DOHH2 (cell line): ENCODE measurements around the gene PHC3.

Experiments used
- H3F3A ChIP-seq: fragments of 200-600 bp; sonication (generic), shearing (Covaris generic); 2 replicates; pipeline ENCODE4 v1.6.0; 2016; ENCODE audit warnings: antibody characterized with exemption, mild to moderate bottlenecking; ENCODE audit not compliant: control insufficient read depth, insufficient read depth
- H3K27ac ChIP-seq: fragments of 200-600 bp; sonication (generic); 2 replicates; pipeline ENCODE4 v1.5.1; 2014; ENCODE audit warnings: low read depth, mild to moderate bottlenecking, low read length, moderate library complexity
- H3K27me3 ChIP-seq: fragments of 200-600 bp; sonication (generic); 2 replicates; pipeline ENCODE4 v1.6.1; 2014; ENCODE audit warnings: mild to moderate bottlenecking, low read length, mixed read lengths; ENCODE audit not compliant: control insufficient read depth
- H3K36me3 ChIP-seq: fragments of 200-600 bp; sonication (generic); 2 replicates; pipeline ENCODE4 v1.6.1; 2014; ENCODE audit warnings: mild to moderate bottlenecking, low read length, moderate library complexity, mixed read lengths; ENCODE audit not compliant: control insufficient read depth
- H3K4me1 ChIP-seq: fragments of 200-600 bp; sonication (generic); 2 replicates; pipeline ENCODE4 v1.6.1; 2014; ENCODE audit warnings: mild to moderate bottlenecking, low read length, mixed read lengths; ENCODE audit not compliant: control insufficient read depth
- H3K4me2 ChIP-seq: fragments of 200-600 bp; sonication (generic); 2 replicates; pipeline ENCODE4 v1.6.0; 2014; ENCODE audit warnings: mild to moderate bottlenecking, low read length, moderate library complexity
- H3K4me3 ChIP-seq: fragments of 200-600 bp; sonication (generic); 2 replicates; pipeline ENCODE4 v1.5.1; 2014; ENCODE audit warnings: mild to moderate bottlenecking, low read length, mixed read lengths
- H3K79me2 ChIP-seq: fragments of 200-600 bp; sonication (generic); 2 replicates; pipeline ENCODE4 v1.6.1; 2014; ENCODE audit warnings: mild to moderate bottlenecking, low read length, mixed read lengths; ENCODE audit not compliant: control insufficient read depth
- H3K9me2 ChIP-seq: fragments of 200-600 bp; sonication (generic); replicated peaks from 2 replicates; pipeline ENCODE4 v1.6.1; 2014; ENCODE audit warnings: mild to moderate bottlenecking, low read length, mixed read lengths; ENCODE audit not compliant: control insufficient read depth
- H3K9me3 ChIP-seq: fragments of 200-600 bp; sonication (generic); 2 replicates; pipeline ENCODE4 v1.6.1; 2014; ENCODE audit warnings: antibody characterized with exemption, low read length, mixed read lengths; ENCODE audit not compliant: control insufficient read depth, insufficient read depth
- H4K20me1 ChIP-seq: fragments of 200-600 bp; sonication (generic); 2 replicates; pipeline ENCODE4 v1.6.0; 2014; ENCODE audit warnings: low read depth, mild to moderate bottlenecking, antibody characterized with exemption, low read length, moderate library complexity; ENCODE audit not compliant: control insufficient read depth, insufficient read depth
- EZH2phosphoT487 ChIP-seq: fragments of 200-600 bp; sonication (generic); IDR thresholded peaks from 2 replicates; pipeline ENCODE4 v1.6.1; 2017; ENCODE audit warnings: borderline replicate concordance, mild to moderate bottlenecking, antibody characterized with exemption, low read length, moderate library complexity, mixed read lengths
- TF ChIP-seq, protein P1 (sequence below): fragments of 200-600 bp; sonication (generic); IDR thresholded peaks from one replicate; pipeline ENCODE4 v1.5.1; 2014; ENCODE audit warnings: antibody characterized with exemption, mild to moderate bottlenecking, low read depth, low read length; ENCODE audit not compliant: poor library complexity, severe bottlenecking

PHC3 gene

GRCh38 chr3:170137986-170138385, 43.5 kb downstream of the PHC3 start:
- H3K4me1 ChIP-seq = no peaks in the 10 kb centered on the region
- no peaks in the 10 kb centered on the region for H3K27me3 ChIP-seq
- H3K27ac ChIP-seq = no peak overlapping the region
- TF ChIP-seq EZH2phosphoT487 = no peak
- TF ChIP-seq, protein P1, sequence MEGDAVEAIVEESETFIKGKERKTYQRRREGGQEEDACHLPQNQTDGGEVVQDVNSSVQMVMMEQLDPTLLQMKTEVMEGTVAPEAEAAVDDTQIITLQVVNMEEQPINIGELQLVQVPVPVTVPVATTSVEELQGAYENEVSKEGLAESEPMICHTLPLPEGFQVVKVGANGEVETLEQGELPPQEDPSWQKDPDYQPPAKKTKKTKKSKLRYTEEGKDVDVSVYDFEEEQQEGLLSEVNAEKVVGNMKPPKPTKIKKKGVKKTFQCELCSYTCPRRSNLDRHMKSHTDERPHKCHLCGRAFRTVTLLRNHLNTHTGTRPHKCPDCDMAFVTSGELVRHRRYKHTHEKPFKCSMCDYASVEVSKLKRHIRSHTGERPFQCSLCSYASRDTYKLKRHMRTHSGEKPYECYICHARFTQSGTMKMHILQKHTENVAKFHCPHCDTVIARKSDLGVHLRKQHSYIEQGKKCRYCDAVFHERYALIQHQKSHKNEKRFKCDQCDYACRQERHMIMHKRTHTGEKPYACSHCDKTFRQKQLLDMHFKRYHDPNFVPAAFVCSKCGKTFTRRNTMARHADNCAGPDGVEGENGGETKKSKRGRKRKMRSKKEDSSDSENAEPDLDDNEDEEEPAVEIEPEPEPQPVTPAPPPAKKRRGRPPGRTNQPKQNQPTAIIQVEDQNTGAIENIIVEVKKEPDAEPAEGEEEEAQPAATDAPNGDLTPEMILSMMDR = no peak
- peaks cover 16% of the 10 kb centered on the region for H3K79me2 ChIP-seq
- 0 out of 2 replicates have a peak, but pooled peaks cover 3% of the 10 kb centered on the region for H3F3A ChIP-seq
- no peak overlapping the region for H3K4me2 ChIP-seq
- no peaks in the 10 kb centered on the region for H3K9me2 ChIP-seq
- H3K36me3 ChIP-seq = peaks cover 46% of the 10 kb centered on the region
- H4K20me1 ChIP-seq = no peaks in the 10 kb centered on the region
- no peaks in the 10 kb centered on the region for H3K9me3 ChIP-seq
- H3K4me3 ChIP-seq = no peak overlapping the region

- H3K9me3 ChIP-seq = no peaks in the 10 kb centered on the region
- TF ChIP-seq, protein P1 = no peak
- TF ChIP-seq EZH2phosphoT487 = no peak
- H3K4me3 ChIP-seq = no peak overlapping the region
- H3K4me1 ChIP-seq = peaks cover 16% of the 10 kb centered on the region
- no peaks in the 10 kb centered on the region for H3K27me3 ChIP-seq
- H3K27ac ChIP-seq = no peak overlapping the region
- no peaks in the 10 kb centered on the region for H3F3A ChIP-seq
- peaks cover 77% of the 10 kb centered on the region for H3K36me3 ChIP-seq
- H3K4me2 ChIP-seq = no peak overlapping the region
- peaks cover 3% of the 10 kb centered on the region; the same call in 1 of the 2 replicates for H3K79me2 ChIP-seq
- no peaks in the 10 kb centered on the region for H4K20me1 ChIP-seq
- no peaks in the 10 kb centered on the region for H3K9me2 ChIP-seq
Measured at GRCh38 chr3:170132335-170132734, 49.2 kb downstream of the PHC3 start.

DNA sequence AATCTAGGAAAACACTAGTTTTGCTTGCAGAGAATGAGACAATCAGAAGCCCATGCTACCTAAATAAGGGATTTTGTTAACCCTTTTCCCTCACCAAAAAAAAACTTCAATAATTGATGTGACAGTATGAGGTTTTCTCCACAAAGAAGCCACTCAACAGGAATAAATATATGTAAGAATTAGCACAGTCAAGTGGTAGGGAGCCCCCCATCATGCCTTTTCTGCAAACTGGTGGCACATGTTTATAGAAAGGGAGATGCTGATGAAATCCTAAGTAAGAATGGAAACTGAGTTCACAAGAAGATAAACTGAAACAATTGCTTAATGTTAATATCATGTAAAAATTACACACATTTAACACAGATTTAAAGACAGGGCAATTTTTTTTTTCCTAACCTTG, 51.0 kb downstream of the PHC3 start:
- Histone ChIP-seq H4K20me1 (no peaks in the 10 kb centered on the region), H3K4me2 (no peak overlapping the region), H3K79me2 (no peaks in the 10 kb centered on the region), H3K9me2 (no peaks in the 10 kb centered on the region), H3K27me3 (no peaks in the 10 kb centered on the region), H3K4me1 (peaks cover 16% of the 10 kb centered on the region), H3K36me3 (peaks cover 73% of the 10 kb centered on the region), H3K27ac (no peak overlapping the region), H3K4me3 (no peak overlapping the region), H3F3A (no peaks in the 10 kb centered on the region), H3K9me3 (no peaks in the 10 kb centered on the region)
- TF ChIP-seq, protein P1 = no peak
- no peak for TF ChIP-seq EZH2phosphoT487
